ENCODE results near the gene FXYD1.
A peak's percentile ranks its signal among the peaks of the same experiment; 100 is the strongest.

Gene FXYD1

DNA sequence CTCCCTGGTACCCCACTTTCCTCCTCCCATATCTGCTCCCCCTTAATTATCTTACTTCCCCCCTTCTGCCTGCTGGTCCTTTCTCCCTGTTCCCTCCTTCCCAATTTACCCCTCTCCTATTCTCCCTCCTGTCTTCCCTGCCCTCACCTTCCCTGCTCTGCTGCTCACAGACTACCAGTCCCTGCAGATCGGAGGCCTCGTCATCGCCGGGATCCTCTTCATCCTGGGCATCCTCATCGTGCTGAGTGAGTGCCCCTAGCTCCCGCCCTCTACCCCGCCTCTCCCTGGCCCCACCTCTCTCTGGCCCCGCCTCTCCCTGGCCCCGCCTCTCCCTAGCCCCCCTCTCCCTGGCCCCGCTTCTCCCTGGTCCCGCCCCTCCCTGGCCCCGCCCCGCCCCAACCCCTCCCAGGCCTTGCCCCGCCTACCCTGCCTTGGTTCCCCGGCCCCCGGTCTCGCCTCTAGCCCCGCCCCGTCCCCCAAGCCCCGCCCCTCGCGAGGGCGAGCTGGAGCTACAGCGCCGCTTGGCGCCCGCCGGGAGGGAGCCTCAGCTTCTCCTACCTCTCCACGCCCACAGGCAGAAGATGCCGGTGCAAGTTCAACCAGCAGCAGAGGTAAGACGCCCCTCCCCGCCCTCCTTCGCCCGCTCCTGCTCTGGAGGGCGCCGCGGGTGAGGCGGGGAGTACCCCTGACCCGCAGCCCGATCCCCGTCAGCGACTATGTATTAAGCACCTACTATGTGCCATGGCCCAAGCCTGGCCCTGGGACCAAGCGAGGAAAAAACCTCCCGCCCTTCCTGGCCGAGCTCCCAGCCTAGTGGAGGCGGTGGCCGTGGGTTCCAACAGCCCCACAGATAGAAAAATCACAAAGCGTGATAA is 2.6 kb downstream of the FXYD1 start:
- ATAC-seq: peak; percentile 88
- no peak for TF ChIP-seq PPARA (CRISPR knock-in tag; IDR thresholded peaks at IDR 0.05; ENCODE audit: borderline replicate concordance)

DNA sequence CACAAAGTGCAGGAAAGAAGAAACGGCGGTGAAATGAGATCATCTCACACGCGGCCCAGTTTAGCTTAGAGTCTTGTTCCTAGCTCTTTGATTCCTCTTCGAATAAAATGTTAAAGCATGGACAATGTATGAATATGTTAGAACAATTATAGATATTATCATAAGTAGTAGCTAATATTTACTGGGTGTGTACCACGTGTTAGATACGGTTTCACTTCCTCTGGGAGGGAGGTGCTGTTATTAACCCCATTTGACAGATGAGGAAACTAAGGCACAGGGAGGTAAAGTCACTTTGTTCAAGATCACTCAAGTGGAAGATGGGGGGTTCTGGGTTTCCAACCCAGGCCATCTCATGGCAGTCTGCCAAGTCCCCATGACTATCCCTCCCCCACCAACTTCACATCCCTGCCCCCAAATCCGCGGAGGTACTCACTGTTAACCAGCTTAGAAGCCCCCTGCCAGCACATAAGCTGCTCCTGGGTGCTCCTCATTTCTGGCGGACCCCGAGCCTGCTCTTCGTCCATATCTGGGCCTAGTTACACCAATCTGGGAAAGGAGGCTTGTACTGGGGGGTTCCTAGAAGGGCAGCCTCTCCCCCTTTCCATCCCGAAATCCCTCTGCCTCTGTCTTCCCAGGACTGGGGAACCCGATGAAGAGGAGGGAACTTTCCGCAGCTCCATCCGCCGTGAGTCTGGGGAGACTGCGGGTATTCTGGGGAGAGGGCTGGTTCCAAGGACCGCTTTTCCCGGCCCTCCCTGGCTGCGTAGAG is 3.4 kb downstream of the FXYD1 start:
- ATAC-seq: peak; percentile 1; the same call in 1 of the 3 replicates
- TF ChIP-seq, protein P1, sequence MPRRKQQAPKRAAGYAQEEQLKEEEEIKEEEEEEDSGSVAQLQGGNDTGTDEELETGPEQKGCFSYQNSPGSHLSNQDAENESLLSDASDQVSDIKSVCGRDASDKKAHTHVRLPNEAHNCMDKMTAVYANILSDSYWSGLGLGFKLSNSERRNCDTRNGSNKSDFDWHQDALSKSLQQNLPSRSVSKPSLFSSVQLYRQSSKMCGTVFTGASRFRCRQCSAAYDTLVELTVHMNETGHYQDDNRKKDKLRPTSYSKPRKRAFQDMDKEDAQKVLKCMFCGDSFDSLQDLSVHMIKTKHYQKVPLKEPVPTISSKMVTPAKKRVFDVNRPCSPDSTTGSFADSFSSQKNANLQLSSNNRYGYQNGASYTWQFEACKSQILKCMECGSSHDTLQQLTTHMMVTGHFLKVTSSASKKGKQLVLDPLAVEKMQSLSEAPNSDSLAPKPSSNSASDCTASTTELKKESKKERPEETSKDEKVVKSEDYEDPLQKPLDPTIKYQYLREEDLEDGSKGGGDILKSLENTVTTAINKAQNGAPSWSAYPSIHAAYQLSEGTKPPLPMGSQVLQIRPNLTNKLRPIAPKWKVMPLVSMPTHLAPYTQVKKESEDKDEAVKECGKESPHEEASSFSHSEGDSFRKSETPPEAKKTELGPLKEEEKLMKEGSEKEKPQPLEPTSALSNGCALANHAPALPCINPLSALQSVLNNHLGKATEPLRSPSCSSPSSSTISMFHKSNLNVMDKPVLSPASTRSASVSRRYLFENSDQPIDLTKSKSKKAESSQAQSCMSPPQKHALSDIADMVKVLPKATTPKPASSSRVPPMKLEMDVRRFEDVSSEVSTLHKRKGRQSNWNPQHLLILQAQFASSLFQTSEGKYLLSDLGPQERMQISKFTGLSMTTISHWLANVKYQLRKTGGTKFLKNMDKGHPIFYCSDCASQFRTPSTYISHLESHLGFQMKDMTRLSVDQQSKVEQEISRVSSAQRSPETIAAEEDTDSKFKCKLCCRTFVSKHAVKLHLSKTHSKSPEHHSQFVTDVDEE (CRISPR knock-in tag; IDR thresholded peaks at IDR 0.05): no peak
- TF ChIP-seq, protein P2, sequence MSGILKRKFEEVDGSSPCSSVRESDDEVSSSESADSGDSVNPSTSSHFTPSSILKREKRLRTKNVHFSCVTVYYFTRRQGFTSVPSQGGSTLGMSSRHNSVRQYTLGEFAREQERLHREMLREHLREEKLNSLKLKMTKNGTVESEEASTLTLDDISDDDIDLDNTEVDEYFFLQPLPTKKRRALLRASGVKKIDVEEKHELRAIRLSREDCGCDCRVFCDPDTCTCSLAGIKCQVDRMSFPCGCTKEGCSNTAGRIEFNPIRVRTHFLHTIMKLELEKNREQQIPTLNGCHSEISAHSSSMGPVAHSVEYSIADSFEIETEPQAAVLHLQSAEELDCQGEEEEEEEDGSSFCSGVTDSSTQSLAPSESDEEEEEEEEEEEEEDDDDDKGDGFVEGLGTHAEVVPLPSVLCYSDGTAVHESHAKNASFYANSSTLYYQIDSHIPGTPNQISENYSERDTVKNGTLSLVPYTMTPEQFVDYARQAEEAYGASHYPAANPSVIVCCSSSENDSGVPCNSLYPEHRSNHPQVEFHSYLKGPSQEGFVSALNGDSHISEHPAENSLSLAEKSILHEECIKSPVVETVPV (CRISPR knock-in tag; IDR thresholded peaks at IDR 0.05): no peak
- TF ChIP-seq GLIS3 (CRISPR knock-in tag; IDR thresholded peaks at IDR 0.05) (no peak), ESRRG (CRISPR knock-in tag; IDR thresholded peaks at IDR 0.05) (no peak), ZNF565 (CRISPR knock-in tag; conservative IDR thresholded peaks at IDR 0.05; ENCODE audit: low read depth) (no peak), TCF4 (CRISPR knock-in tag; IDR thresholded peaks at IDR 0.05; ENCODE audit: borderline replicate concordance) (no peak), ZNF8 (CRISPR knock-in tag; IDR thresholded peaks at IDR 0.05) (no peak), TOX (CRISPR knock-in tag; IDR thresholded peaks at IDR 0.05; ENCODE audit: borderline replicate concordance) (no peak), BACH2 (CRISPR knock-in tag; IDR thresholded peaks at IDR 0.05; ENCODE audit: borderline replicate concordance) (no peak), SNAI2 (CRISPR knock-in tag; IDR thresholded peaks at IDR 0.05) (no peak), ISL1 (CRISPR knock-in tag; IDR thresholded peaks at IDR 0.05) (no peak), ZC3H10 (CRISPR knock-in tag; IDR thresholded peaks at IDR 0.05) (no peak), ZFP3 (CRISPR knock-in tag; IDR thresholded peaks at IDR 0.05) (no peak), RARB (CRISPR knock-in tag; IDR thresholded peaks at IDR 0.05) (no peak), ZFP30 (CRISPR knock-in tag; IDR thresholded peaks at IDR 0.05) (no peak)
- TF ChIP-seq, protein P3, sequence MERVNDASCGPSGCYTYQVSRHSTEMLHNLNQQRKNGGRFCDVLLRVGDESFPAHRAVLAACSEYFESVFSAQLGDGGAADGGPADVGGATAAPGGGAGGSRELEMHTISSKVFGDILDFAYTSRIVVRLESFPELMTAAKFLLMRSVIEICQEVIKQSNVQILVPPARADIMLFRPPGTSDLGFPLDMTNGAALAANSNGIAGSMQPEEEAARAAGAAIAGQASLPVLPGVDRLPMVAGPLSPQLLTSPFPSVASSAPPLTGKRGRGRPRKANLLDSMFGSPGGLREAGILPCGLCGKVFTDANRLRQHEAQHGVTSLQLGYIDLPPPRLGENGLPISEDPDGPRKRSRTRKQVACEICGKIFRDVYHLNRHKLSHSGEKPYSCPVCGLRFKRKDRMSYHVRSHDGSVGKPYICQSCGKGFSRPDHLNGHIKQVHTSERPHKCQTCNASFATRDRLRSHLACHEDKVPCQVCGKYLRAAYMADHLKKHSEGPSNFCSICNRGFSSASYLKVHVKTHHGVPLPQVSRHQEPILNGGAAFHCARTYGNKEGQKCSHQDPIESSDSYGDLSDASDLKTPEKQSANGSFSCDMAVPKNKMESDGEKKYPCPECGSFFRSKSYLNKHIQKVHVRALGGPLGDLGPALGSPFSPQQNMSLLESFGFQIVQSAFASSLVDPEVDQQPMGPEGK (CRISPR knock-in tag; IDR thresholded peaks at IDR 0.05; ENCODE audit: borderline replicate concordance): no peak

DNA sequence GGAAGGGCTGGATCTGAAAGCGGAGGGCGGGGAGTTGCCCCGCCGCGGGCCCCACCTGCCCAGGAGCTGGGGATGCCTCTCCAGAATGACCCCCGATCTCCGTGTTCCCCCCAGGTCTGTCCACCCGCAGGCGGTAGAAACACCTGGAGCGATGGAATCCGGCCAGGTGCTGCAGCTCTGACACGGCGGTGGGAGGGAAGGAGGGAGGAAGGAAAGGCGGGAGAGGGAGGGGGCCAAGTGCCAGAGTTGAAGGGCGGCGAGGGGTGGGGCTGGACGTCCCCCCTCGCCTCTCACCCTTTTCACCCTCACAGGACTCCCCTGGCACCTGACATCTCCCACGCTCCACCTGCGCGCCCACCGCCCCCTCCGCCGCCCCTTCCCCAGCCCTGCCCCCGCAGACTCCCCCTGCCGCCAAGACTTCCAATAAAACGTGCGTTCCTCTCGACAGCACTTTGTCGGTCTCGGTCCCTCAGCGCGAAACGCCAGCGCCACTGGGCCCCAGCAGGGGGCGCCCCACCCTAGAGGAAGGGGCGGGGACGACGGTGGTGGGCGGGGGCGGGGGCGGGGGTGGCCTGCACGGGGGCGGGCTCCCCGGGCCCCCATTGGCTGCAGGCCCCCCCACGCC is 4.1 kb downstream of the FXYD1 start:
- TF ChIP-seq ZFP3 (CRISPR knock-in tag; IDR thresholded peaks at IDR 0.05) (no peak), ZNF565 (CRISPR knock-in tag; conservative IDR thresholded peaks at IDR 0.05; ENCODE audit: low read depth) (no peak), CSDC2 (CRISPR knock-in tag; IDR thresholded peaks at IDR 0.05) (no peak), TCF4 (CRISPR knock-in tag; IDR thresholded peaks at IDR 0.05; ENCODE audit: borderline replicate concordance) (no peak), PPARA (CRISPR knock-in tag; IDR thresholded peaks at IDR 0.05; ENCODE audit: borderline replicate concordance) (no peak), ZNF8 (CRISPR knock-in tag; IDR thresholded peaks at IDR 0.05) (no peak), GLIS3 (CRISPR knock-in tag; IDR thresholded peaks at IDR 0.05) (no peak)
- TF ChIP-seq, protein P4, sequence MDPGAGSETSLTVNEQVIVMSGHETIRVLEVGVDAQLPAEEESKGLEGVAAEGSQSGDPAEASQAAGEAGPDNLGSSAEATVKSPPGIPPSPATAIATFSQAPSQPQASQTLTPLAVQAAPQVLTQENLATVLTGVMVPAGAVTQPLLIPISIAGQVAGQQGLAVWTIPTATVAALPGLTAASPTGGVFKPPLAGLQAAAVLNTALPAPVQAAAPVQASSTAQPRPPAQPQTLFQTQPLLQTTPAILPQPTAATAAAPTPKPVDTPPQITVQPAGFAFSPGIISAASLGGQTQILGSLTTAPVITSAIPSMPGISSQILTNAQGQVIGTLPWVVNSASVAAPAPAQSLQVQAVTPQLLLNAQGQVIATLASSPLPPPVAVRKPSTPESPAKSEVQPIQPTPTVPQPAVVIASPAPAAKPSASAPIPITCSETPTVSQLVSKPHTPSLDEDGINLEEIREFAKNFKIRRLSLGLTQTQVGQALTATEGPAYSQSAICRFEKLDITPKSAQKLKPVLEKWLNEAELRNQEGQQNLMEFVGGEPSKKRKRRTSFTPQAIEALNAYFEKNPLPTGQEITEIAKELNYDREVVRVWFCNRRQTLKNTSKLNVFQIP (CRISPR knock-in tag; IDR thresholded peaks at IDR 0.05; ENCODE audit: borderline replicate concordance, low read depth): no peak
- TF ChIP-seq, protein P1 (CRISPR knock-in tag; IDR thresholded peaks at IDR 0.05): no peak
- TF ChIP-seq, protein P3 (CRISPR knock-in tag; IDR thresholded peaks at IDR 0.05; ENCODE audit: borderline replicate concordance): no peak
- peak; percentile 57 for ATAC-seq

All from SK-N-SH treated with all-trans-retinoic acid at 6 μM for 48 hours (cell line).